Gastroesophageal sphincter (tissue), 4 donors: ENCODE data around the gene SARS1. TPM values are rescaled to one million over a fixed set of nuclear protein-coding genes. Genes with fewer than 3 reads are reported as not detected.

Source experiments
- ATAC-seq: fragments of 150-250 bp; one replicate; pipeline ENCODE4 v1.9.1; 2016; ENCODE audit warnings: mild to moderate bottlenecking, moderate library complexity
- H3K27ac ChIP-seq, 4 donors: fragments of 200-600 bp; sonication (generic) in 3 of 4; 1 replicate in 3 of 4; 2 replicates in 1 of 4; pipeline ENCODE4 v1.5.1; 2016 to 2019
- H3K27me3 ChIP-seq: fragments of 200-600 bp; sonication (generic); one replicate; pipeline ENCODE4 v1.5.1; 2019
- H3K36me3 ChIP-seq, 2 donors: fragments of 200-600 bp; sonication (generic); one replicate each; pipeline ENCODE4 v1.5.1; 2019; ENCODE audit warnings: control low read depth in 1 of 2
- H3K4me1 ChIP-seq, 3 donors: fragments of 200-600 bp; sonication (generic); 1 replicate in 2 of 3; 2 replicates in 1 of 3; pipeline ENCODE4 v1.5.1; 2016 to 2019; ENCODE audit warnings: control low read depth in 2 of 3
- H3K4me3 ChIP-seq, 2 donors: fragments of 200-600 bp; sonication (generic); one replicate each; pipeline ENCODE4 v1.5.1; 2019; ENCODE audit warnings: mild to moderate bottlenecking in 1 of 2, moderate library complexity in 1 of 2
- H3K9me3 ChIP-seq, 3 donors: fragments of 200-600 bp; sonication (generic); one replicate each; pipeline ENCODE4 v1.5.1; 2017 to 2019; ENCODE audit warnings: control low read depth in 2 of 3
- CTCF ChIP-seq, 4 experiments: fragments of 200-600 bp in 2 of 4; fragments of 450-650 bp in 2 of 4; sonication (generic) in 1 of 4; IDR thresholded peaks; one replicate each; pipeline ENCODE4 v1.5.1; 2017 to 2019; ENCODE audit warnings: antibody characterized with exemption in 4 of 4, mild to moderate bottlenecking in 2 of 4, moderate library complexity in 2 of 4
- EP300 ChIP-seq: sonication (generic); formaldehyde crosslinking; IDR thresholded peaks from one replicate; pipeline ENCODE4 v1.6.1; 2017; ENCODE audit warnings: antibody characterized with exemption, mild to moderate bottlenecking
- POLR2A ChIP-seq, 2 donors: fragments of 450-650 bp; IDR thresholded peaks; one replicate each; pipeline ENCODE4 v1.6.1; 2017; ENCODE audit warnings: antibody characterized with exemption in 2 of 2, mild to moderate bottlenecking in 2 of 2, moderate library complexity in 1 of 2
- POLR2AphosphoS5 ChIP-seq: sonication (generic); formaldehyde crosslinking; IDR thresholded peaks from one replicate; pipeline ENCODE4 v1.6.1; 2017; ENCODE audit warnings: antibody characterized with exemption
- WGBS, 2 donors: methylation state at CpG; one replicate each; pipeline ENCODE4 v1.1.5; 2018; ENCODE audit warnings: low coverage in 1 of 2; 5-methylcytosine and 5-hydroxymethylcytosine counted together
- total RNA-seq, 4 donors: library from RNA; depleted of rRNA; stranded (reverse); fragments of >200 nt; gene quantifications; one replicate each; pipeline ENCODE4 v1.1.0, GENCODE V29; 2016

Gene SARS1
- total RNA-seq, 4 donors from 2014 or later: 154 to 187 (median 158) TPM

GRCh38 chr1:109225711-109226445, 12.2 kb downstream of the SARS1 start:
- Histone ChIP-seq H3K4me3 (no peak overlapping the region), H3K36me3 (peaks cover 0 to 64% of the 10 kb centered on the region in 2 donors), H3K4me1 (peaks cover 0 to 22% (median 0%) of the 10 kb centered on the region in 3 donors), H3K27me3 (no peaks in the 10 kb centered on the region), H3K27ac (no peak overlapping the region), H3K9me3 (no peaks in the 10 kb centered on the region)
- TF ChIP-seq CTCF (IDR thresholded peaks at IDR 0.05): no peak
- 94 to 95% methylated on average over 2 to 3 of the region's 5 CpGs for WGBS, 2 donors
- ATAC-seq: no peak

GRCh38 chr1:109228167-109228566, 14.4 kb downstream of the SARS1 start:
- Histone ChIP-seq H3K9me3 (no peaks in the 10 kb centered on the region), H3K27me3 (no peaks in the 10 kb centered on the region), H3K36me3 (peaks cover 5 to 74% of the 10 kb centered on the region in 2 donors), H3K4me3 (no peak overlapping the region), H3K4me1 (peaks cover 0 to 21% (median 0%) of the 10 kb centered on the region in 3 donors), H3K27ac (no peak overlapping the region)
- ATAC-seq: no peak
- no peak for TF ChIP-seq EP300
- no peak for TF ChIP-seq POLR2A (IDR thresholded peaks at IDR 0.05)
- no peak for TF ChIP-seq POLR2AphosphoS5
- TF ChIP-seq CTCF (IDR thresholded peaks at IDR 0.05): no peak
- WGBS, 2 donors: 72 to 85% methylated on average over 3 of the region's 3 CpGs

- 54% methylated on average over 3 to 5 of the region's 13 CpGs for WGBS, 2 donors
- Histone ChIP-seq H3K36me3 (peaks cover 5 to 86% of the 10 kb centered on the region in 2 donors), H3K27ac (no peak overlapping the region), H3K9me3 (no peaks in the 10 kb centered on the region), H3K27me3 (no peaks in the 10 kb centered on the region), H3K4me3 (no peak overlapping the region), H3K4me1 (peaks cover 0 to 16% (median 0%) of the 10 kb centered on the region in 3 donors)
- no peak for ATAC-seq
- no peak for TF ChIP-seq EP300
- no peak for TF ChIP-seq POLR2AphosphoS5
- no peak for TF ChIP-seq POLR2A (IDR thresholded peaks at IDR 0.05)
- no peak for TF ChIP-seq CTCF (IDR thresholded peaks at IDR 0.05)
Measured at GRCh38 chr1:109229531-109230127, 15.9 kb downstream of the SARS1 start.

GRCh38 chr1:109231066-109231465, 17.3 kb downstream of the SARS1 start:
- no peak for ATAC-seq
- WGBS, 2 donors: 40 to 61% methylated on average over 3 of the region's 3 CpGs
- H3K27ac ChIP-seq: no peak overlapping the region
- H3K4me1 ChIP-seq: peaks cover 0 to 7% (median 0%) of the 10 kb centered on the region in 3 donors
- TF ChIP-seq CTCF (IDR thresholded peaks at IDR 0.05): no peak
- TF ChIP-seq POLR2A (IDR thresholded peaks at IDR 0.05): no peak
- no peak for TF ChIP-seq POLR2AphosphoS5
- no peak for TF ChIP-seq EP300
- no peaks in the 10 kb centered on the region for H3K9me3 ChIP-seq
- H3K4me3 ChIP-seq: no peak overlapping the region
- peaks cover 10 to 97% of the 10 kb centered on the region in 2 donors for H3K36me3 ChIP-seq
- no peaks in the 10 kb centered on the region for H3K27me3 ChIP-seq

- H3K27ac ChIP-seq: no peak overlapping the region
- H3K4me1 ChIP-seq: peaks cover 0 to 6% (median 0%) of the 10 kb centered on the region in 3 donors
- no peak overlapping the region for H3K4me3 ChIP-seq
- H3K27me3 ChIP-seq: no peaks in the 10 kb centered on the region
- no peak for ATAC-seq
- H3K36me3 ChIP-seq: peaks cover 10 to 93% of the 10 kb centered on the region in 2 donors
- H3K9me3 ChIP-seq: no peaks in the 10 kb centered on the region
- TF ChIP-seq CTCF (IDR thresholded peaks at IDR 0.05) (no peak), POLR2A (IDR thresholded peaks at IDR 0.05) (no peak)
- WGBS, 2 donors: 100% methylated on average over 2 to 3 of the region's 7 CpGs
Measured at GRCh38 chr1:109235137-109235536, 21.4 kb downstream of the SARS1 start.
